Esophagus muscularis mucosa (tissue), 4 donors: ENCODE data around the gene ABCD2. TPM values are rescaled to one million over a fixed set of nuclear protein-coding genes. Genes with fewer than 3 reads are reported as not detected.

Source experiments
- DNase-seq: peaks from one replicate; pipeline ENCODE4 v3.0.0-alpha.2; 2017; ENCODE audit errors: extremely low spot score
- H3K27ac ChIP-seq, 4 donors: fragments of 200-600 bp; sonication (generic); replicated peaks in 1 of 4; 1 replicate in 3 of 4; 2 replicates in 1 of 4; pipeline ENCODE4 v1.5.1; 2016 to 2019; ENCODE audit warnings: mild to moderate bottlenecking in 1 of 4
- H3K27me3 ChIP-seq, 4 donors: fragments of 200-600 bp; sonication (generic); one replicate each; pipeline versions ENCODE4 v1.5.1 to v1.6.0; 2016 to 2019
- H3K36me3 ChIP-seq, 4 donors: fragments of 200-600 bp; sonication (generic); one replicate each; pipeline ENCODE4 v1.5.1; 2016 to 2019
- H3K4me1 ChIP-seq, 4 donors: fragments of 200-600 bp; sonication (generic); one replicate each; pipeline ENCODE4 v1.5.1; 2016 to 2019
- H3K4me3 ChIP-seq, 4 donors: fragments of 200-600 bp; sonication (generic); 1 replicate in 2 of 4; 2 replicates in 2 of 4; pipeline ENCODE4 v1.5.1; 2016 to 2019; ENCODE audit warnings: mild to moderate bottlenecking in 4 of 4, moderate library complexity in 1 of 4
- H3K9me3 ChIP-seq, 4 donors: fragments of 200-600 bp; sonication (generic); 1 replicate in 3 of 4; 2 replicates in 1 of 4; pipeline ENCODE4 v1.5.1; 2016 to 2019
- CTCF ChIP-seq, 3 experiments: fragments of 200-600 bp in 2 of 3; fragments of 450-650 bp in 1 of 3; sonication (generic) in 2 of 3; IDR thresholded peaks; one replicate each; pipeline ENCODE4 v1.5.1; 2017 to 2019; ENCODE audit warnings: antibody characterized with exemption in 3 of 3, mild to moderate bottlenecking in 2 of 3, moderate library complexity in 1 of 3
- EP300 ChIP-seq: sonication (generic); formaldehyde crosslinking; IDR thresholded peaks from one replicate; pipeline ENCODE4 v1.6.1; 2017; ENCODE audit warnings: antibody characterized with exemption
- POLR2A ChIP-seq: fragments of 450-650 bp; IDR thresholded peaks from one replicate; pipeline ENCODE4 v1.6.1; 2017; ENCODE audit warnings: antibody characterized with exemption, moderate library complexity, mild to moderate bottlenecking, low read depth
- POLR2AphosphoS5 ChIP-seq, 2 donors: sonication (generic); formaldehyde crosslinking; IDR thresholded peaks; one replicate each; pipeline ENCODE4 v1.6.1; 2017; ENCODE audit warnings: antibody characterized with exemption in 2 of 2
- WGBS: methylation state at CpG from one replicate; pipeline ENCODE4 v1.1.5; 2018; 5-methylcytosine and 5-hydroxymethylcytosine counted together
- intact Hi-C: fragments of 100-400 bp; cut with DNase I; formaldehyde crosslinking; loops from one replicate; pipeline ENCODE4 v1.15.1; 2023
- total RNA-seq, 4 donors: library from RNA; depleted of rRNA; stranded (reverse); fragments of >200 nt; gene quantifications; one replicate each; pipeline versions ENCODE4 v1.1.0 to v1.2.1, GENCODE V29; 2016

Gene ABCD2
- 1 to 10 TPM in 2 of 4 donors, under 1 TPM in 2; 0.39 to 1.8 (median 0.97) TPM for total RNA-seq

- H3K4me1 ChIP-seq: peaks cover 0 to 47% (median 29%) of the 10 kb centered on the region in 4 donors
- H3K4me3 ChIP-seq: peak within 1 kb of the TSS; percentile 57 to 68 (median 60)
- H3K9me3 ChIP-seq: no peaks in the 10 kb centered on the region
- intact Hi-C loops: no loop called here
- TF ChIP-seq POLR2AphosphoS5 (IDR thresholded peaks at IDR 0.05) (peak; percentile 62 to 64), POLR2A (no peak), EP300 (no peak), CTCF (IDR thresholded peaks at IDR 0.05) (peak in 1 of 3 experiments; percentile 10)
- under 1% methylated on average over 20 of the region's 20 CpGs for WGBS
- H3K27ac ChIP-seq: peak within 1 kb of the TSS; percentile 69 to 81 (median 80)
- no peaks in the 10 kb centered on the region for H3K36me3 ChIP-seq
- peak; percentile 94 for DNase-seq
- no peaks in the 10 kb centered on the region for H3K27me3 ChIP-seq
Measured at GRCh38 chr12:39619660-39620433, at the start of gene ABCD2. TSS of gene ABCD2 (minus strand) at chr12:39619803. CDS start at chr12:39619615, 188 bp downstream.

- 93% methylated on average over 2 of the region's 2 CpGs for WGBS
- no peaks in the 10 kb centered on the region for H3K9me3 ChIP-seq
- TF ChIP-seq POLR2AphosphoS5 (IDR thresholded peaks at IDR 0.05) (no peak), EP300 (no peak)
- H3K27ac ChIP-seq: no peak overlapping the region
- no peaks in the 10 kb centered on the region for H3K36me3 ChIP-seq
- no peak overlapping the region for H3K4me3 ChIP-seq
- intact Hi-C loops: no loop called here
- H3K4me1 ChIP-seq: no peaks in the 10 kb centered on the region
- no peaks in the 10 kb centered on the region for H3K27me3 ChIP-seq
- no peak for DNase-seq
Measured at GRCh38 chr12:39660101-39660500, 40.5 kb upstream of the ABCD2 start.

- H3K9me3 ChIP-seq: no peaks in the 10 kb centered on the region
- TF ChIP-seq POLR2AphosphoS5 (IDR thresholded peaks at IDR 0.05) (no peak), POLR2A (no peak), CTCF (IDR thresholded peaks at IDR 0.05) (no peak), EP300 (no peak)
- no peaks in the 10 kb centered on the region for H3K36me3 ChIP-seq
- no peak overlapping the region for H3K27ac ChIP-seq
- intact Hi-C loops: no loop called here
- H3K27me3 ChIP-seq: no peaks in the 10 kb centered on the region
- peaks cover 0 to 6% (median 0%) of the 10 kb centered on the region in 4 donors for H3K4me1 ChIP-seq
- no peak overlapping the region for H3K4me3 ChIP-seq
- no peak for DNase-seq
Measured at GRCh38 chr12:39647383-39647782, 27.8 kb upstream of the ABCD2 start.

- H3K27me3 ChIP-seq: no peaks in the 10 kb centered on the region
- DNase-seq: no peak
Measured at GRCh38 chr12:39646963-39647362, 27.4 kb upstream of the ABCD2 start.

More at GRCh38 chr12:39646963-39647362, 27.4 kb upstream of the ABCD2 start:
- H3K27ac ChIP-seq: no peak overlapping the region
- TF ChIP-seq POLR2AphosphoS5 (IDR thresholded peaks at IDR 0.05) (no peak), CTCF (IDR thresholded peaks at IDR 0.05) (no peak), EP300 (no peak), POLR2A (no peak)
- no peak overlapping the region for H3K4me3 ChIP-seq
- no peaks in the 10 kb centered on the region for H3K36me3 ChIP-seq
- WGBS: 35% methylated on average over 2 of the region's 2 CpGs
- H3K4me1 ChIP-seq: peaks cover 0 to 6% (median 0%) of the 10 kb centered on the region in 4 donors
- H3K9me3 ChIP-seq: no peaks in the 10 kb centered on the region
- intact Hi-C loops: no loop called here
